ENCODE measurements around the gene FBLN2.

Gene FBLN2

DNA sequence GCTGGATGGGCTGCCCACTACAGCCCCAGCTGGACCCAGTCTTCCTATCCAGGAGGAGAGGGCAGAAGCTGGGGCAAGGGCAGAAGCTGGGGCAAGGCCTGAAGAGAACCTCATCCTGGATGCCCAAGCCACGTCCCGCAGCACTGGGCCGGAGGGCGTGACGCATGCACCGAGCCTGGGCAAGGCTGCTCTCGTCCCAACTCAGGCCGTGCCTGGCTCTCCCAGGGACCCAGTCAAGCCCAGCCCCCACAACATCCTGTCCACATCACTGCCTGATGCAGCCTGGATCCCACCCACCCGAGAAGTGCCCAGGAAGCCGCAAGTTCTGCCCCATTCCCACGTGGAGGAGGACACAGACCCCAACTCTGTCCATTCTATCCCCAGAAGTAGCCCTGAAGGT, 22.3 kb downstream of the FBLN2 start:
- Histone ChIP-seq H3K9ac (no peak overlapping the region), H3K27ac (no peak overlapping the region), H4K20me1 (ENCODE audit: insufficient read depth) (no peaks in the 10 kb centered on the region), H3K36me3 (ENCODE audit: insufficient read depth) (no peaks in the 10 kb centered on the region), H3K27me3 (ENCODE audit: insufficient read depth, low read depth) (no peaks in the 10 kb centered on the region), H2AFZ (ENCODE audit: low read depth) (no peak overlapping the region), H3K4me1 (ENCODE audit: low read depth, poor library complexity, severe bottlenecking) (peaks cover 31% of the 10 kb centered on the region), H3K79me2 (ENCODE audit: insufficient read depth, low read depth) (no peaks in the 10 kb centered on the region), H3K4me2 (no peak overlapping the region), H3K4me3 (IDR thresholded peaks at IDR 0.05; ENCODE audit: insufficient read depth, low read depth, low read length) (no peak overlapping the region)
- TF ChIP-seq CTCF (conservative IDR thresholded peaks at IDR 0.05; ENCODE audit: low read depth, low read length) = no peak

DNA sequence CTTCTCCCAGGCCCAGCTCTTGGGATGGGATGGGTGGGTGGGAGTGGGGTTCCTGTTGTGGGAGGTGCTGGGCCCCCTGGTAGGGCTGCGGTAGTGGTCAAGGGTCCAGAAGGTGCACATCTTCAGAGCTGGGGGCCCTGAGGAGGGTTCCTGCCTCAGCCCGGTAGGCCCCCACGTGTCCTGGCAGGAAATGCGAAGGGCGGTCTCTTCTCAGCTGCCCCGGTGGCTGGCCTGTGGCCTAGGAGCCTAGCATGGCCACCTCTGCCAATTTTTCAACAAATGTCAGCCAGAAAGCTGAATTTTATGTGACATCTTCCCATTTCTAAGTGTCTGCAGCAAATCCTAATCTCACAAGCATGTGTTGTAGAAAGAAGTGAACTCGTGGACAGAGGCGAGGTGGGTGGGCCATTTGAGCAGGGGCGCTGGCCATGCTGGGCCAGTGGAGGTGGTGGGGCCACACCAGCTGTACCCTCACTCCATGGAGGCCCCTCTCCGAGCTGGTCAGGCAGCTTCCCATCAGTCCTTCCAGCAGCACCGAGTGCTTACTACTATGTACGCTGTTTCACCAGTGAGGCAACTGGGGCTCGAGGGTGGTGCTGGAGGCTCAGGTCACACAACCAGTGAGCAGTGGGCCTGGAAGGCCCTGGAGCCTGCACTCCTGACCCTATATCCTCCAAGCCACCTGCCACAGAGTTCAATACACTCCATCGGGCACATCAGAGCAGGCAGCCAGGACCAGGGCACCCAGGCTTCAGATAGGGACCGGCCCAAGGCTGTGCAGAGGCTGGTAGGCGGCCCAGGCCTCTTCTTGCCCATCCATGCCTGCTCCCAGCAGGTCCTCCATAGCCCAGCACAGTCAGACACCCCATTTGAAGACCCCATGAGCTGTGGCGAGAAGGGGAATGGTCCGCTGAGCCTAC, 23.2 kb downstream of the FBLN2 start:
- Histone ChIP-seq H3K27ac (no peak overlapping the region), H3K9ac (no peak overlapping the region), H3K4me3 (IDR thresholded peaks at IDR 0.05; ENCODE audit: insufficient read depth, low read depth, low read length) (no peak overlapping the region), H3K27me3 (ENCODE audit: insufficient read depth, low read depth) (no peaks in the 10 kb centered on the region), H3K79me2 (ENCODE audit: insufficient read depth, low read depth) (no peaks in the 10 kb centered on the region), H4K20me1 (ENCODE audit: insufficient read depth) (no peaks in the 10 kb centered on the region), H3K4me2 (no peak overlapping the region), H3K36me3 (ENCODE audit: insufficient read depth) (no peaks in the 10 kb centered on the region), H3K4me1 (ENCODE audit: low read depth, poor library complexity, severe bottlenecking) (peaks cover 40% of the 10 kb centered on the region), H2AFZ (ENCODE audit: low read depth) (no peak overlapping the region)
- no peak for TF ChIP-seq CTCF (conservative IDR thresholded peaks at IDR 0.05; ENCODE audit: low read depth, low read length)

- peak overlapping the region; percentile 99 for H3K27ac ChIP-seq
- no peak for TF ChIP-seq CTCF (conservative IDR thresholded peaks at IDR 0.05; ENCODE audit: low read depth, low read length)
- H3K27me3 ChIP-seq (ENCODE audit: insufficient read depth, low read depth) = no peaks in the 10 kb centered on the region
- H3K36me3 ChIP-seq (ENCODE audit: insufficient read depth) = no peaks in the 10 kb centered on the region
- H3K4me2 ChIP-seq = no peak overlapping the region
- H3K4me3 ChIP-seq (IDR thresholded peaks at IDR 0.05; ENCODE audit: insufficient read depth, low read depth, low read length) = no peak overlapping the region
- no peak overlapping the region for H3K9ac ChIP-seq
- H2AFZ ChIP-seq (ENCODE audit: low read depth) = no peak overlapping the region
- H3K79me2 ChIP-seq (ENCODE audit: insufficient read depth, low read depth) = no peaks in the 10 kb centered on the region
- no peaks in the 10 kb centered on the region for H4K20me1 ChIP-seq (ENCODE audit: insufficient read depth)
- peaks cover 48% of the 10 kb centered on the region for H3K4me1 ChIP-seq (ENCODE audit: low read depth, poor library complexity, severe bottlenecking)
Observed at GRCh38 chr3:13572926-13573623, 24.1 kb downstream of the FBLN2 start.

DNA sequence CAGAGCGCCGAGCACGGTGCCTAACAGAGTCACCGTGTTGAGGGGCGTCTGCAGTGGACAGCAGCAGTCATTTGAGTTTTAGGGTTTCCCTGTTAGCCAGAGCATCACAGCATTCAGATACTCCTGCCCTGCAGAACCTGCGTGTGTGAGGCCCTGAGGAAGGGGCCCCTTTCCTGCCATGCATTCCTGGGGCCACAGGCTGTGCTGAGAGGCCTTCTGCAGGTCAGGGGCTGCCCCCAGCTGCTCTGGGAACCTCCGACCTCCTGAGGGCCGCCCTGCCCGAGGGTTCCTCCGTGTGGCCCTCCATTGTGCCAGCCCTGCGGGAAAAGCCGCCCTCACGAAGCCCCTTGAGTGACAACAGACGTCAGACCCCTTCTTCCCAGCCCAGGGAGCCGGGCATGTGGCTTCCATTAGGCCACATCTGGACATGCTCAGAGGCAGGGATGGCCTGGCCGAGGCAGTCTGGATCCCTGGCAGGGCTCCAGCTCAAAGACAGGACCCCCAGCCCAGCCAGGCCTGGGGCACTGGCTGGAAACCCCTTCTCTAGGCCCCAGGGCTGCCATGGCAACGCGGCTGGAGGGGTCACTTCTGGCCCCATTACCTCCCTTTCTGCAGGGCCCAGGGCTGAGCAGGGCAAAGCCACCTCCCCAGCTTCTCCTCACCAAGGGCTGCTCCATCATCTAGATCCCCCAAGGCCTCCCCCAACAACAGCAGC, 25.3 kb downstream of the FBLN2 start:
- Histone ChIP-seq H3K36me3 (ENCODE audit: insufficient read depth) (no peaks in the 10 kb centered on the region), H3K79me2 (ENCODE audit: insufficient read depth, low read depth) (no peaks in the 10 kb centered on the region), H3K4me1 (ENCODE audit: low read depth, poor library complexity, severe bottlenecking) (peaks cover 52% of the 10 kb centered on the region), H3K27me3 (ENCODE audit: insufficient read depth, low read depth) (no peaks in the 10 kb centered on the region), H4K20me1 (ENCODE audit: insufficient read depth) (no peaks in the 10 kb centered on the region), H3K9ac (peak overlapping the region; percentile 88), H3K4me3 (IDR thresholded peaks at IDR 0.05; ENCODE audit: insufficient read depth, low read depth, low read length) (no peak overlapping the region), H3K4me2 (peak overlapping the region; percentile 57; the same call in 1 of the 2 replicates), H2AFZ (ENCODE audit: low read depth) (peak overlapping the region; percentile 44; the same call in 1 of the 2 replicates), H3K27ac (peak overlapping the region; percentile 99)
- no peak for TF ChIP-seq CTCF (conservative IDR thresholded peaks at IDR 0.05; ENCODE audit: low read depth, low read length)
